Lower lobe of right lung (tissue), 2 donors: ENCODE data around the gene SCD5. TPM values are rescaled to one million over a fixed set of nuclear protein-coding genes. Genes with fewer than 3 reads are reported as not detected.
A peak's percentile ranks its signal among the peaks of the same experiment; 100 is the strongest.

ENCODE experiments used
- ATAC-seq, 2 donors: fragments of 200-7000 bp; cut with Tn5 transposase; one replicate each; pipeline ENCODE4 v1.9.1; 2020 to 2022; ENCODE audit warnings: mild to moderate bottlenecking in 2 of 2, moderate library complexity in 2 of 2
- DNase-seq: peaks from one replicate; pipeline ENCODE4 v3.0.0-alpha.2; 2020
- H3K27ac ChIP-seq: fragments of 200-600 bp; one replicate; pipeline ENCODE4 v1.8.0; 2022
- H3K27me3 ChIP-seq: fragments of 200-600 bp; one replicate; pipeline ENCODE4 v1.8.0; 2022; ENCODE audit warnings: low read depth
- H3K36me3 ChIP-seq: fragments of 200-600 bp; one replicate; pipeline ENCODE4 v1.8.0; 2022; ENCODE audit warnings: mild to moderate bottlenecking
- H3K4me1 ChIP-seq: fragments of 200-600 bp; one replicate; pipeline ENCODE4 v1.8.0; 2022
- H3K4me3 ChIP-seq: fragments of 200-600 bp; one replicate; pipeline ENCODE4 v1.8.0; 2022; ENCODE audit warnings: mild to moderate bottlenecking
- H3K9me3 ChIP-seq: fragments of 200-600 bp; one replicate; pipeline ENCODE4 v1.8.0; 2022
- intact Hi-C: fragments of 100-400 bp; cut with DNase I; formaldehyde crosslinking; loops from one replicate; pipeline ENCODE4 v1.11.0; 2022
- total RNA-seq: library from RNA; stranded (reverse); fragmentation: NEBNext Ultra II Directional; extraction: Animal tissue kit (Norgen Biotek cat#: 25700); gene quantifications from one replicate; pipeline ENCODE4 v1.2.1, GENCODE V29; 2021
- TF ChIP-seq, protein P1 (sequence below): fragments of 200-600 bp; IDR thresholded peaks from one replicate; pipeline ENCODE4 v1.8.0; 2022; ENCODE audit warnings: antibody characterized with exemption, mild to moderate bottlenecking
- donor health status: DM: no; HTN: yes; CAD: no; lungs with severe emphysema.

The SCD5 gene
- total RNA-seq, 1 donor from 2014 or later: 17.7 TPM

DNA sequence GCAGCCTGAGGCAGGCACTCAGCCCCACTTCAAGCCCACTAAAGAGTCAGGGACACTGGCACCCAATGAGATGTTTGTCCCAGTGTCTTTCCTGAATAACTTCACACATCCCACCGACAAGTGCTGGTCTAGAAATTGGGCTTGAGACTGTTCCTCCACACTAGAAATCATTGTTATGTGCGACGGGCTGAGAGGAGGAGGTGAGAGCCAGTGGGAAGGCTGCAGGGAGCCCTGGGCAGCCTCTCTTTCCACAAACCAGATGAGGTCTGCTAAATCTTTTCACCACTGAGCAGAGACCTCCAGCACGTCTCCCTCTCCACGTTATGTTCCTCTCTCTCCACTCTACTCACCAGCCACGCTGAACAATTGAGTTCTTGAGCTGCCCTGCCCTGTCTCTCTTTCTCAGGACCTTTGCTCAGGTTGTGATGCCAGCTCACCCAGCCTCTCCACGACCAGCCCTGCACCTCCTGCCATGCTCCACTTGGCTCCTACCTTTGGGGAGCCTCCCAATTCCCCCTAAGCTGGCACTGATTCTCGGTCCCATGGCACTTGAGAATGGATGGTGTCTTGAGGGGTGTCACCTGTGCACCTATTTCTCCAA, 8.4 kb downstream of the SCD5 start:
- DNase-seq: no peak
- ATAC-seq: no peak
- Histone ChIP-seq H3K9me3 (no peaks in the 10 kb centered on the region), H3K27me3 (no peaks in the 10 kb centered on the region), H3K4me1 (peaks cover 9% of the 10 kb centered on the region), H3K27ac (no peak overlapping the region), H3K4me3 (no peak overlapping the region), H3K36me3 (no peaks in the 10 kb centered on the region)
- intact Hi-C loops: no loop called here
- TF ChIP-seq, protein P1, sequence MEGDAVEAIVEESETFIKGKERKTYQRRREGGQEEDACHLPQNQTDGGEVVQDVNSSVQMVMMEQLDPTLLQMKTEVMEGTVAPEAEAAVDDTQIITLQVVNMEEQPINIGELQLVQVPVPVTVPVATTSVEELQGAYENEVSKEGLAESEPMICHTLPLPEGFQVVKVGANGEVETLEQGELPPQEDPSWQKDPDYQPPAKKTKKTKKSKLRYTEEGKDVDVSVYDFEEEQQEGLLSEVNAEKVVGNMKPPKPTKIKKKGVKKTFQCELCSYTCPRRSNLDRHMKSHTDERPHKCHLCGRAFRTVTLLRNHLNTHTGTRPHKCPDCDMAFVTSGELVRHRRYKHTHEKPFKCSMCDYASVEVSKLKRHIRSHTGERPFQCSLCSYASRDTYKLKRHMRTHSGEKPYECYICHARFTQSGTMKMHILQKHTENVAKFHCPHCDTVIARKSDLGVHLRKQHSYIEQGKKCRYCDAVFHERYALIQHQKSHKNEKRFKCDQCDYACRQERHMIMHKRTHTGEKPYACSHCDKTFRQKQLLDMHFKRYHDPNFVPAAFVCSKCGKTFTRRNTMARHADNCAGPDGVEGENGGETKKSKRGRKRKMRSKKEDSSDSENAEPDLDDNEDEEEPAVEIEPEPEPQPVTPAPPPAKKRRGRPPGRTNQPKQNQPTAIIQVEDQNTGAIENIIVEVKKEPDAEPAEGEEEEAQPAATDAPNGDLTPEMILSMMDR: no peak

DNA sequence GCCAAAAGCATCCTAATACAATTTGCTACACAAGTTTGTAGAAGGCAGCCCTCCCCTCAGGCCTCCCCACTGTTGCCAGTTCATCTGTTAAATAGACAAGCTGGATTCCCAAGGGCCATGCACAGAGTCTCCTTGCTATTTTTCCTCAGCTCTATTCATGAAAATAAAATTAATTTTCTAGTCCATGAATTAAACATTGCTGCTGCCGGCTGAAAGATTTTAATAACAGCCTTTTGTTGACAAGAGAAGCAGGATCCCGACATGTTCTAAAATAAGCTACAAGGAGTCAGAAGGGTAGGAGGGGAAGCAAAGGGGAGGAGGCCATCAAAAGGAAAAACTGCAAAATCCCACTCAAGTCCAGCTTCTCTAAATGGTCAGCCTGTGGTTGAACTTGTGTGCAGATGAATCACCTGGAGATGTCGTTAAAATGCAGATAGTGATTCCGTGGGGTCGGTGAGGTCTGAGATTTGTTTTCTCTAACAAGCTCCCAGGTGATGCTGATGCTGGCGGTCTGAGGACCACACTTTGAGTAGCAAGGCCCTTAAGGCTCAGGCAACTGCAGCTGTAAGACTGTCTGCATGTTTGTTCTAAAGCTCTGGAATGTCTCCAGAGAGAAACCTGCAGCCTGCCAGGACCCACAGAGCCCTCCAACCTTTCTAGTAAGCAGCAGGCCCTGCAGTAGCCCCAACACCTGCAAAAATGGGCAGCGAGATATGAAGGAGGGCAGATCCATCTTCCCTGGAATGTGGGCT, 9.4 kb downstream of the SCD5 start:
- TF ChIP-seq, protein P1: no peak
- intact Hi-C loops: no loop called here
- Histone ChIP-seq H3K36me3 (no peaks in the 10 kb centered on the region), H3K27me3 (no peaks in the 10 kb centered on the region), H3K4me1 (peaks cover 13% of the 10 kb centered on the region), H3K9me3 (no peaks in the 10 kb centered on the region), H3K27ac (no peak overlapping the region), H3K4me3 (no peak overlapping the region)
- ATAC-seq (no peak), DNase-seq (no peak)

DNA sequence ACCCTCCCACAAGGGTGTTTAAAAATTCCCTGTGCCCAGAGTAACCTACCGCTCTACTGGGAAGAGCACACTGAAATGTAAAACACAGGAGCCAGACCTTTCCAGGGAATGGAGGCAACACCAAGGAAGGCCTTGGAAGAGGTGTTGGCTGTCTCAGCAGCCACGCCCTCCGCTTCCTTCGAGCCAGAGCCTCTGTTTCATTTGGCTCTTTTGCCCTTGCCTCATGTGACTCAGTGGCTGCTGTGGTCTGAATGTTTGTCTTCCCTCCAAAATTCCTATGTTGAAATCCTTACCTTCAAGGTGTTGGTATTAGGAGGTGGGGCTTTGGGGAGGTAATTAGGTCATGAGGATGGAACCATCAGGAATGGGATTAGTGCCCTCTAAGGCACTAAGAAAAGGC, 11.3 kb downstream of the SCD5 start:
- TF ChIP-seq, protein P1: no peak
- no peaks in the 10 kb centered on the region for H3K36me3 ChIP-seq
- intact Hi-C loops: no loop called here

GRCh38 chr4:82786828-82787227, 11.8 kb downstream of the SCD5 start:
- intact Hi-C loops: no loop called here
- no peak for DNase-seq
- H3K4me3 ChIP-seq: no peak overlapping the region
- TF ChIP-seq, protein P1: no peak
- no peaks in the 10 kb centered on the region for H3K36me3 ChIP-seq
- H3K9me3 ChIP-seq: no peaks in the 10 kb centered on the region
- ATAC-seq: no peak
- H3K4me1 ChIP-seq: peaks cover 13% of the 10 kb centered on the region
- no peaks in the 10 kb centered on the region for H3K27me3 ChIP-seq
- H3K27ac ChIP-seq: no peak overlapping the region

More for the DNA sequence above, 11.3 kb downstream of the SCD5 start:
- ATAC-seq: no peak
- Histone ChIP-seq H3K27ac (no peak overlapping the region), H3K9me3 (no peaks in the 10 kb centered on the region), H3K27me3 (no peaks in the 10 kb centered on the region), H3K4me1 (peaks cover 13% of the 10 kb centered on the region), H3K4me3 (no peak overlapping the region)
- no peak for DNase-seq

- no peak overlapping the region for H3K27ac ChIP-seq
- peaks cover 15% of the 10 kb centered on the region for H3K4me1 ChIP-seq
- intact Hi-C loops: no loop called here
- DNase-seq: no peak
- TF ChIP-seq, protein P1: no peak
- H3K36me3 ChIP-seq: no peaks in the 10 kb centered on the region
- H3K4me3 ChIP-seq: no peak overlapping the region
- ATAC-seq: peak in 1 of 2 donors; percentile 40
- H3K9me3 ChIP-seq: no peaks in the 10 kb centered on the region
- H3K27me3 ChIP-seq: no peaks in the 10 kb centered on the region
Observed at GRCh38 chr4:82785611-82786400, 12.8 kb downstream of the SCD5 start.
